K562 treated with DMSO at 1 percent for 12 hours (cell line): Measurements from ENCODE around the gene UBE3B. TPM values are rescaled to one million over a fixed set of nuclear protein-coding genes. Genes with fewer than 3 reads are reported as not detected.

Experiments
- total RNA-seq: library from RNA; unstranded; fragments of 300-600 nt; gene quantifications from 2 replicates; pipeline ENCODE4 v1.2.3, GENCODE V29; 2022; ENCODE audit not compliant: insufficient read depth

UBE3B gene, protein sequence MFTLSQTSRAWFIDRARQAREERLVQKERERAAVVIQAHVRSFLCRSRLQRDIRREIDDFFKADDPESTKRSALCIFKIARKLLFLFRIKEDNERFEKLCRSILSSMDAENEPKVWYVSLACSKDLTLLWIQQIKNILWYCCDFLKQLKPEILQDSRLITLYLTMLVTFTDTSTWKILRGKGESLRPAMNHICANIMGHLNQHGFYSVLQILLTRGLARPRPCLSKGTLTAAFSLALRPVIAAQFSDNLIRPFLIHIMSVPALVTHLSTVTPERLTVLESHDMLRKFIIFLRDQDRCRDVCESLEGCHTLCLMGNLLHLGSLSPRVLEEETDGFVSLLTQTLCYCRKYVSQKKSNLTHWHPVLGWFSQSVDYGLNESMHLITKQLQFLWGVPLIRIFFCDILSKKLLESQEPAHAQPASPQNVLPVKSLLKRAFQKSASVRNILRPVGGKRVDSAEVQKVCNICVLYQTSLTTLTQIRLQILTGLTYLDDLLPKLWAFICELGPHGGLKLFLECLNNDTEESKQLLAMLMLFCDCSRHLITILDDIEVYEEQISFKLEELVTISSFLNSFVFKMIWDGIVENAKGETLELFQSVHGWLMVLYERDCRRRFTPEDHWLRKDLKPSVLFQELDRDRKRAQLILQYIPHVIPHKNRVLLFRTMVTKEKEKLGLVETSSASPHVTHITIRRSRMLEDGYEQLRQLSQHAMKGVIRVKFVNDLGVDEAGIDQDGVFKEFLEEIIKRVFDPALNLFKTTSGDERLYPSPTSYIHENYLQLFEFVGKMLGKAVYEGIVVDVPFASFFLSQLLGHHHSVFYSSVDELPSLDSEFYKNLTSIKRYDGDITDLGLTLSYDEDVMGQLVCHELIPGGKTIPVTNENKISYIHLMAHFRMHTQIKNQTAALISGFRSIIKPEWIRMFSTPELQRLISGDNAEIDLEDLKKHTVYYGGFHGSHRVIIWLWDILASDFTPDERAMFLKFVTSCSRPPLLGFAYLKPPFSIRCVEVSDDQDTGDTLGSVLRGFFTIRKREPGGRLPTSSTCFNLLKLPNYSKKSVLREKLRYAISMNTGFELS
- 7.7 and 24.1 TPM in 2 replicates for total RNA-seq

GRCh38 chr12:109477185-109477962 lies at the start of gene UBE3B, which contains the start of gene KCTD10:
Gene UBE3B (plus strand): TSS chr12:109477634. CDS start chr12:109483552, 5,918 bp downstream.
Gene KCTD10 (minus strand): TSS chr12:109477300. CDS start chr12:109477262, 38 bp downstream.

DNA sequence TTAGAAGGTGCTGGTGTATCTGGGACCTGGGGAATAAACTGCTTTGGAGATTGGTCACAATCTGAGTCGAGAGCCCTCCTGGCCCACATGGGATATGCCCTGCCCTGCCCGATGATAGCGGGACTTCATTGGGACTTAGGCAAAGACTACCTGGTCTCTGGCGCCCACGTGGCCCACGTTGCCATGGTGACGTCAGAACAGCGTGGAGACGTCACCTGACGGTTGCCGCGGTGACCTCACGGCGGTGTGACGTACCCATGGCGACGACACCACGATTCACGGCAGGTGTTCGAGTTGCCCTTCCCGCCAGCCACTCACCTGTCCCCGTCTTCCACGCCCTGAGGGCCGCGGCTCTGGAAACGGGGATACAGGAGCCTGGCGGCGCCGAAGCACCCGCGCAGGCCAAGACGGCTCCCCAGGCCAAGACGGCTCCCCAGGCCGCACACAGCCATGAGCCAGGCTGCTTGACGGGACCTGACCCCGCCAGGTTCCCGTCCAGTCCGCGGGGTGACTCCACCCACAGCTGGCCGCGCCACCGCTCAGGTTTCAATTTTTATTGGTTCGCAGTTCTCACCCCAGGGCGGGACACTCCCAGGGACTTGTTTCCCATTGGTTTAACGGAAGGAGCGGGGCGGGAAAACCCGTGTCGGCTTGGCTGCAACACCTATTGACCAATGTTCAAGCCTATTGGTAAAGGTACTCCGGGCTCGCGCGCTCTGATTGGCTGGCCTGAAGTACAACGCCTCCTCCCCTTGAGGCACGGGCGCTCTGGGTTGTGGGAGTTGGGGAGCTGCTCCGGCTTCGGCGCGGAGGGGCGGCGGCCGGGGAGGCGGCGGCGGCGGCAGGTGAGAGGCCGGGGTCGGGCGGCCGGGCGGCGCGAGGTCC lies 95.8 kb downstream of the UBE3B start, which contains the start of the genes MMAB and MVK:
MMAB (minus strand) TSS at position 476 of the 885 bp plus-strand sequence; CDS start at position 452, 24 bp downstream.
MVK (plus strand) TSS at position 766 of the 885 bp plus-strand sequence. CDS start 1,029 bp downstream, outside the sequence.

Other genes with a start within 250 kb of the UBE3B start
- gene FOXN4, start 168.3 kb upstream of the UBE3B start, total RNA-seq, result not detected in 2 replicates
- gene MYO1H, start 129.7 kb upstream of the UBE3B start, total RNA-seq, result not detected in 2 replicates
- 8.8 and 15.9 TPM in 2 replicates for gene KCTD10, start 334 bp upstream of the UBE3B start, total RNA-seq
- 20.5 and 34.5 TPM in 2 replicates for gene MMAB, start 95.9 kb downstream of the UBE3B start, total RNA-seq
- gene MVK, start 96.2 kb downstream of the UBE3B start, total RNA-seq, result 29.6 and 36.5 TPM in 2 replicates
- gene FAM222A, start 236.2 kb downstream of the UBE3B start, total RNA-seq, result 1.1 and 2.5 TPM in 2 replicates